Measurements from ENCODE around the gene ZBTB37.
A peak's percentile ranks its signal among the peaks of the same experiment; 100 is the strongest.
"Not testable (repeated sequence)": the region's sequence is repeated elsewhere in the genome, so short reads cannot be mapped to it uniquely, and the experiment has no call there.

The ZBTB37 gene

DNA sequence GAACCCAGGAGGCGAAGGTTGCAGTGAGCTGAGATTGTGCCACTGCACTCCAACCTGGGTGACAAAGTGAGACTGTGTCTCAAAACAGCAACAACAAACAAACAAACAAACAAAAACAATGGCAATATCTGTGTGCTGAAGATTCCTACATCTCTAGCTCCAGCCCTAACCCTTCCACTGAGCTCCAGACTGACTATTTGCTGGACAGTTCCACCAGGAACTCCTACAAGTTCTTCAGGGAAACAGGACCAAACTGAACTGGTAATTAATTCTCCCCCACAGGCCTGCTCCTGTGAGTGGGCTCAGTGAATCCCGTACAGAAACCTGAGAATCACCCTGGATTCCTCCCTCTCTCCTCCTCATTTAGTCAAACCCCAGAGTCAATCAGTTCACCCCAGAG, 47.4 kb downstream of the ZBTB37 start:
- no peak for DNase-seq

DNA sequence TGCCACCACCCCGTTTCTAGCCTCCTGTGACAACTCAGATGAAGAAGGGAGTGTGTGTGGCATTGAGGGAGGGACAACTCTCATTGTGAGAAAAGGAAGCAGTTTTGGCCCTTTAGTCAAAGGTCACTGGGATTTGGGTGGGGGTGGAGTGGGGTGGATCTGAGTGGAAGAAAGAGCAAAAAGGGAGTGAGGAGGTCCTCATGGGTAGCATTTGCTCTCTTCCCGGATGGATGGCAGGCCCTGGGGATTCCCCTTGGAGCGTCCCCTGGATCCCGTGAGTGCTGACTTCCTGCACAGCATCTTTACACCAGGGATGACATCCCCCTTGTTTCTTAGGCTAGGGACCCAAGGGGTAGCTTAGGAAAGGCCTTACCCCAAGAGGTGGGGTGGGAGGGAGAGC, 48.5 kb downstream of the ZBTB37 start:
- DNase-seq: no peak

DNA sequence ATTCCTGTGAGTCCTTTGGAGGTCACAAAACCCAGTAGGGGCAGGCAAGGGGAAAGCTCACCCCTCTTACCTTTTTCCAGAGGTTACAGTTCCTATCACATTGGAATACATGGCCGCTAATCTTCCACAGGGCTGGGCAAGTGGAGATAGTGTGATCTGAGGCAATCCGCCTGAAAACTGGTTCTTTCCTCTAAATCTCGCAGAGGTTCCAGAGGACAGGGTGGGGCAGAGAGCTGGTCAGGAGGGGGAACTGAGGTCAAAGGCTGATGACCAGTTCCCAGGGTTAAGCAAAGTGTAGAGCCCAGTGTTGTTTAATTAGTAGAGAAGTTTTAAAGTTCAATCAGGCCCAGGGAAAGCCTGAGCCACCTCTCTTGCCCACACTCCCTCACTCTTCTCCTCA, 49.0 kb downstream of the ZBTB37 start, which contains the start of gene SERPINC1:
Gene SERPINC1 (minus strand): TSS at position 179 of the 400 bp plus-strand sequence. CDS start 68 bp downstream, at position 111.
- DNase-seq: no peak

DNA sequence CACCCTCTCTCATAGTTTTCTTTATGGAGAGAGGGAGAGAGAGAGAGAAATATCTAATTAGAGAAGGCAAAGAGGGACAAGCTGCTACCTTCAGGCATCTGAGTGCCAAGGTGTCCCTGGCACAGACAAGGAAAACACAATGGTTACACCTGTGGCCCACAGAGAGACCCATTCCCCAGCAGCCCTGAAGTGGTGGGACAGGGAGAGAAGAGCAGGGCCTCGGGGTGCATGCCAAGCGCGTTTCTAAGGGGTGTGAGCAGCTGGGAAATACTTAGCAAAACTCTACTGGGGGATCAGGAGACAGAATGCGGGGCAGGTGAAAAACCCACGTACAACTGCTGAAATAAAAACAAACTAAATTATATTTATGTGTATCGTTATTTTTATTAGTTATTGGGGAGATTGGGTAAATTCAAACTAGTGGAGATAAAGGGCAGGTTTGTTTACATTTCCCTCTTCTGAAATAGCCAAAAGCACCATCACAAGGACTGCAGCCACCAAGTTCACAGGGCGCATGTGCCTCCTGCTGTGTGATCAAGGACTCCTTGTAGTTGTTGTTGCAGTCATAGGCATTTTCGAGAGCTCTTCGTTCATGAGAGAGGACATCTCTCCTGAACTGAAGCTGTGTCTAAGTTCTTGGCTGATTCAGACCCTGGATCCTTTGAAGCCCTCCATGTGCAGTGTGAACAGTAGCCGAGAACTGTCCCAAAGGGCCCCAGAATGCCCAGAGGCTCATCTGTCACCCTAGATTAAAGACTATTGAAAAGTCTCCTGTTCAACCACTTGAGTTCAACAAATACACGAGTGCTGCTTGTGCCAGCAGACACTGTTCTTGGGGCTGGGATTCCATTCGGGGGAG, 49.7 kb downstream of the ZBTB37 start:
- no peak for DNase-seq

DNA sequence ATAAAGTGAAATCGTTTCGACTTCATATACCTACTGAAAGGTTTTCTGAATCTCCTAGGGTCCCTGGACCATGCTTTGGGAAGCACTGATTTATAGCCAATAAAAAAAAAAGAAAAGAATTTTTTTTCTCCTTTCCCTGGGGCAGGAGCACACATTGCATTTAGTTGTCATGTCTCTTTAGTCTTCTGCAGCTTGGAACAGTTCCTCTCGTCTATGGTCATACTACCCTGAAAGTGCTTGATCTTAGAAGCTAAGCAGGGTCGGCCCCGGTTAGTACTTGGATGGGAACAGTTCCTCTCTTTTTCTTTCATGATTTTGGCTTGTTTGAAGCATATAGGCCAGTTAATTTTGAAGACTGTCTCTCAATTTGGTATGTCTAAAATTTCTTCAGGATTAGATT, 52.7 kb downstream of the ZBTB37 start:
- DNase-seq: no peak

DNA sequence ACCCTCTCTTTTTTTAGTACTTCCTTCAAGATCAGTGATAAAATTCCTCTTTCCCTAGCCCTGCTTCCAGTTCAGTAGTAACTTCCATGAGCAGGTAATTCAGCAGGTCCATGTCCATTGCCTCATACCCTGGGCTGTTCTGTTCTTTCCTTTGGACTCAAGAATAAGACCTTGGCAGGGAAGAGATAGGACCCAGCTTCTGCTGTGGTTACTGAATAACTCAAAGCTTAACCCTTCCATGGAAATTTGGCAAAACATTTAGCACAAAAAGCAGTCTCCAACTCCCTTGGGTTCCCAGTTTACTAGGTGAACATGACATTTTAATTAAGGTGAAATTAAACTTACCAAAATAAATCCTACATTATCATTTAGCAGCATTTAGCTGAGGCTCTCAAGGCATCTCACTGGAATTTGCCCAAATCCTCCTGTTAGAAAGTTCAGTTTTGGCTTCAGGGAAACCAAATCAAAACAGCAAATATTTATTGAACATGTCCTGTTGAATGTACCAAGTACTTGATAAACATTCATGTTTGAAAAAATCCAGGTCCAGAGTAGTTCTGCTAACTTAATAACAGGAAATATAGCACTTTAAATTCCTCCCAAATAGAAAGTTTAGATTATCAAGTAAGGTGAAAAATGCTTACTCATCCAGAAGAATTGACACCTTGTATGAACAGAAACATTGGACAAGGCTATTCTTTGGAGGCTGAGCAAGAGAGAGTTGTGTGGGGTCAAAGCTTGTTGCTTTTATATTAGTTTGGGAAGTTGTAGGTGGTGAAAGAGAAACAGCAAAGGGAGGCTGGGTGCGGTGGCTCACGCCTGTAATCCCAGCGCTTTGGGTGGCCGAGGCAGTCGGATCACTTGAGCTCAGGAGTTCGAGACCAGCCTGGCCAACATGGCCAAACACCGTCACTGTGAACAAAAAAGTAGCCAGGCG, 57.4 kb downstream of the ZBTB37 start:
- DNase-seq: no peak

DNA sequence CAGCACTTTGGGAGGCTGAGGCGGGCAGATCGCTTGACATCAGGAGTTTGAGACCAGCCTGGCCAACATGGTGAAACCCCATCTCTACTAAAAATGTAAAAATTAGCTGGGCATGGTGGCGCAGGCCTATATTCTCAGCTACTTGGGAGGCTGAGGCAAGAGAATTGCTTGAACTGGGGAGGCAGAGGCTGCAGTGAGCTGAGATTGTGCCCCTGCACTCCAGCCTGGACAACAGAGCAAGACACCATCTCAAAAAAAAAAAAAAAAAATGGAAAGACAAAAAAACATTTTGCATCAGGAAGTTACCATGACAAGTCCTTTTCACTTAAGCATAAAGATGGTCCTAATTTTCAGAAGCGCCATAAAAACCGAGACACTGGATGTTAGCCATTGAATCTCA, 62.4 kb downstream of the ZBTB37 start:
- DNase-seq: not testable (repeated sequence)

DNA sequence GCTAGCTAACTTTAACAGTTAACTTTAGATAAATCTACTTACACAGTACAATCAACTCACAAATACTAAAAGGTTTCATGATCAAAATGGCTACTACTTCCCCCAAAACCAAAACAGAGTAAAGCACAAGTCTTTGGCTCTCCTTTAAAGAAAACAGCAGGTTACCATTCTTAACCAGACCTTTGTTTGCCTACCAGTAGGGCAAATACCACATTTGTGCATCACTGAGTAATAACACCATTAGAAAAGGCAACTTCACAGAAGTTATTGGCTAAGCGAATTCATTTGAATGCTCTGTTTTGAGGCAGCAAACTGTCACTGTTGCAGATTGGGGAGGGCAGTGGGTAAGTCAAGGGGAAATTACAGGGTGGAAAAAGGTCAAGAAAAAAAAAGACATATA, 66.3 kb downstream of the ZBTB37 start:
- DNase-seq: no peak

DNA sequence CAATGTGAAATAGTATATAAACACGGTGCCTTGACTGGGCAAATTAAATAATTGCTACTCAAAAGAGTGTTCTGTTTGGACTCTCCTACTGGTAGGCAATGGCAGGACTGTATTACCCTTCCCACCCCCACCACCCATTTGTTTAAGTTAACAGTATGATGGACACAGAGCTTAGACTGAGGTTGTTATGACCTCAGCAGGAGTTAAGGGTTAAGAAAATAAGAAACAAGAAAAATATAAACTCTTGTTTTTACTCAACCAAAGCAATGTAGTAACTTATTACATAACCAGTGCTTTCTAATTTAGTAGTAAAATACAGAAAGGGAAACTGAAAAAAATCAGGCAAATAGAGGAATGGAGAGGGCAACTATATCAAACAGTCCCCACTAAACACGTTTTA, 68.9 kb downstream of the ZBTB37 start:
- DNase-seq: peak; percentile 17

DNA sequence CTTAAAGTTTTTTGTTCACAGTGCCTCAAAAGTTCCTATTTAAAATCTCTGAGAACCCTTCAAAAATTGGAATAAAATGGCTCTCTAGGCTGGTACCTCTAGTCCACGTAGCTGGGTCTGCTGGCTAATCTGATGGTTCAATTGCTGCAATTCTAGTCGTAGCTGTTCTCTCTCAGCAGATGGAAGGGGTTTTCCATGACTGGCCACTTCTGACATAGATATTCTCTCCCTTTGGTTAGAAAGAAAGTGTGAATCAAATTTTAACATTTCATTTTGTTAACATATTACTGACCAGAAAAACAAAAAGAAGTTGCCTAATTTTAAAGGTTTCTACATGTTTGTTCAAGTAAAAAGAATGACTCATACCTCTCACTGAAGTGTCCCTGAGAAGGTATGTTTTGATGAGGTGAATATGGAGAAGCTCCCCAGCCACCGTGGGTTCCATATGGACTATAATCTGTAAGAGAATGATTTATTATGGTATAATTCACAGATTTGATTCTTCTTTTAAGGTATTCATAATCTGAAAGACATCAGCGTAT, 78.3 kb downstream of the ZBTB37 start:
- no peak for DNase-seq

DNA sequence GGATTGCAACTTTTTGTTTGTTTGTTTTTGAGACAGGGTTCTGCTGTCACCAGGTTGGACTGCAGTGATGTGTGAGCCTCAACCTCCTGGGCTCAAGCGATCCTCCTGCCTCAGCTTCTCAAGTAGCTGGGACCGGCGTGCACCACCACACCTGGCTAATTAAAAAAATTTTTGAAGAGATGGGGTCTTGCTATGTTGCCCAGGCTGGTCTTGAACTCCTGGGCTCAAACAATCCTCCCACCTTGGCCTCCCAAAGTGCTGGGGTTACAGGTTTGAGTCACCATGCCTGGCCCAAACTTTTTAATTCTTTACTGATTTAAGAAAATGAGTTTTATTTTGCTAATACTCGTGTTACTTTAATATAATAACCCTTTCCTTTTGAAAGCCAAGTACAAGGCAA, 80.4 kb downstream of the ZBTB37 start:
- DNase-seq: no peak
